Right atrium auricular region (tissue), 2 donors: ENCODE results near the gene DCTN4. TPM values are rescaled to one million over a fixed set of nuclear protein-coding genes. Genes with fewer than 3 reads are reported as not detected.
"Not testable (repeated sequence)": the region's sequence is repeated elsewhere in the genome, so short reads cannot be mapped to it uniquely, and the experiment has no call there.

Source experiments
- DNase-seq: peaks from one replicate; pipeline ENCODE4 v3.0.0-alpha.2; 2019; ENCODE audit warnings: low spot score
- H3K27ac ChIP-seq, 2 donors: fragments of 200-600 bp; sonication (generic); 1 replicate in 1 of 2; 2 replicates in 1 of 2; pipeline ENCODE4 v1.5.1; 2016 to 2019
- H3K27me3 ChIP-seq, 2 donors: fragments of 200-600 bp; sonication (generic); one replicate each; pipeline versions ENCODE4 v1.5.1 to v1.6.0; 2017 to 2019
- H3K36me3 ChIP-seq: fragments of 200-600 bp; sonication (generic); one replicate; pipeline ENCODE4 v1.5.1; 2016
- H3K4me1 ChIP-seq, 2 donors: fragments of 200-600 bp; sonication (generic); one replicate each; pipeline versions ENCODE4 v1.5.1 to v1.6.0; 2017 to 2019
- H3K4me3 ChIP-seq, 2 donors: fragments of 200-600 bp; sonication (generic); 1 replicate in 1 of 2; 2 replicates in 1 of 2; pipeline ENCODE4 v1.5.1; 2017 to 2019; ENCODE audit warnings: mild to moderate bottlenecking in 1 of 2, moderate library complexity in 1 of 2
- H3K9me3 ChIP-seq, 2 donors: fragments of 200-600 bp; sonication (generic); one replicate each; pipeline ENCODE4 v1.5.1; 2019
- CTCF ChIP-seq, 2 donors: fragments of 200-600 bp; sonication (generic); IDR thresholded peaks; one replicate each; pipeline ENCODE4 v1.5.1; 2019; ENCODE audit warnings: antibody characterized with exemption in 2 of 2
- total RNA-seq, 2 donors: library from RNA; depleted of rRNA; stranded (reverse); fragments of >200 nt; gene quantifications; one replicate each; pipeline ENCODE4 v1.1.0, GENCODE V29; 2016

Gene DCTN4
- total RNA-seq: 10 to 100 TPM; 34.6 to 40.0 TPM

GRCh38 chr5:150758531-150759333 lies at the start of gene DCTN4:
TSS of gene DCTN4 (minus strand) at chr5:150759017. CDS start at chr5:150758993, 24 bp downstream.
- H3K4me3 ChIP-seq: peak within 1 kb of the TSS; percentile 58 to 62
- peaks cover 0 to 37% of the 10 kb centered on the region in 2 donors for H3K4me1 ChIP-seq
- peaks cover 13% of the 10 kb centered on the region for H3K36me3 ChIP-seq
- no peaks in the 10 kb centered on the region for H3K9me3 ChIP-seq
- peak within 1 kb of the TSS; percentile 95 to 96 for H3K27ac ChIP-seq
- no peak for TF ChIP-seq CTCF (IDR thresholded peaks at IDR 0.05)
- H3K27me3 ChIP-seq: no peaks in the 10 kb centered on the region
- DNase-seq: peak; percentile 99

GRCh38 chr5:150804388-150804787 lies 45.6 kb upstream of the DCTN4 start:
- H3K4me1 ChIP-seq: peaks cover 0 to 3% of the 10 kb centered on the region in 2 donors
- no peaks in the 10 kb centered on the region for H3K27me3 ChIP-seq
- DNase-seq: no peak
- no peaks in the 10 kb centered on the region for H3K36me3 ChIP-seq
- no peak overlapping the region for H3K27ac ChIP-seq
- TF ChIP-seq CTCF (IDR thresholded peaks at IDR 0.05): no peak
- no peaks in the 10 kb centered on the region for H3K9me3 ChIP-seq
- H3K4me3 ChIP-seq: no peak overlapping the region

- Histone ChIP-seq H3K4me3 (peak overlapping the region; percentile 22 to 31), H3K36me3 (peaks cover 5% of the 10 kb centered on the region), H3K4me1 (peaks cover 0 to 3% of the 10 kb centered on the region in 2 donors), H3K27me3 (no peaks in the 10 kb centered on the region), H3K9me3 (no peaks in the 10 kb centered on the region), H3K27ac (peak overlapping the region; percentile 46 to 74)
- no peak for DNase-seq
- peak; percentile 57 to 59 for TF ChIP-seq CTCF (IDR thresholded peaks at IDR 0.05)
Observed at GRCh38 chr5:150801117-150801927, 42.5 kb upstream of the DCTN4 start.

GRCh38 chr5:150797384-150797783 lies 38.6 kb upstream of the DCTN4 start:
- Histone ChIP-seq H3K4me3 (no peak overlapping the region), H3K9me3 (no peaks in the 10 kb centered on the region), H3K36me3 (peaks cover 17% of the 10 kb centered on the region), H3K27me3 (no peaks in the 10 kb centered on the region), H3K27ac (no peak overlapping the region), H3K4me1 (peaks cover 0 to 3% of the 10 kb centered on the region in 2 donors)
- DNase-seq: no peak
- no peak for TF ChIP-seq CTCF (IDR thresholded peaks at IDR 0.05)

- H3K4me3 ChIP-seq: no peak overlapping the region
- no peaks in the 10 kb centered on the region for H3K9me3 ChIP-seq
- H3K27ac ChIP-seq: no peak overlapping the region
- no peaks in the 10 kb centered on the region for H3K27me3 ChIP-seq
- peaks cover 0 to 9% of the 10 kb centered on the region in 2 donors for H3K4me1 ChIP-seq
- peaks cover 17% of the 10 kb centered on the region for H3K36me3 ChIP-seq
- no peak for TF ChIP-seq CTCF (IDR thresholded peaks at IDR 0.05)
- DNase-seq: no peak
Observed at GRCh38 chr5:150794927-150795326, 36.1 kb upstream of the DCTN4 start.

GRCh38 chr5:150793423-150793888 lies 34.6 kb upstream of the DCTN4 start:
- not testable (repeated sequence) for H3K4me3 ChIP-seq, DNase-seq, H3K9me3 ChIP-seq, H3K27ac ChIP-seq, H3K27me3 ChIP-seq
- Histone ChIP-seq H3K36me3 (peaks cover 17% of the 10 kb centered on the region), H3K4me1 (peaks cover 0 to 19% of the 10 kb centered on the region in 2 donors)
